Osteoblast (primary cell): ENCODE data around the gene DAG1. TPM values are rescaled to one million over a fixed set of nuclear protein-coding genes. Genes with fewer than 3 reads are reported as not detected.
A peak's percentile ranks its signal among the peaks of the same experiment; 100 is the strongest.

Source experiments
- DNase-seq: peaks from one replicate; pipeline ENCODE4 v3.0.0; 2011; ENCODE audit warnings: low spot score, mixed read lengths; ENCODE audit not compliant: insufficient read length; ENCODE audit errors: missing footprints
- H2AFZ ChIP-seq: 2 replicates; pipeline ENCODE4 v1.6.0; 2011; ENCODE audit warnings: mild to moderate bottlenecking, low read length
- H3K27ac ChIP-seq: 2 replicates; pipeline ENCODE4 v1.5.1; 2011; ENCODE audit warnings: mild to moderate bottlenecking, low read depth, low read length, moderate library complexity
- H3K27me3 ChIP-seq: 2 replicates; pipeline ENCODE4 v1.6.0; 2012; ENCODE audit warnings: mild to moderate bottlenecking, control low read depth, inconsistent platforms, low read length, moderate library complexity; ENCODE audit not compliant: insufficient read depth
- H3K36me3 ChIP-seq: 2 replicates; pipeline ENCODE4 v1.5.1; 2011; ENCODE audit warnings: mild to moderate bottlenecking, low read length, control low read depth, moderate library complexity; ENCODE audit not compliant: insufficient read depth
- H3K4me1 ChIP-seq: 2 replicates; pipeline ENCODE4 v1.5.1; 2011; ENCODE audit warnings: mild to moderate bottlenecking, low read length, control low read depth, moderate library complexity; ENCODE audit not compliant: insufficient read depth
- H3K4me2 ChIP-seq: 2 replicates; pipeline ENCODE4 v1.6.0; 2011; ENCODE audit warnings: mild to moderate bottlenecking, low read length; ENCODE audit not compliant: insufficient read depth
- H3K4me3 ChIP-seq: fragments of 200-600 bp; sonication (generic); 3 replicates; pipeline ENCODE4 v1.5.1; 2012; ENCODE audit warnings: mild to moderate bottlenecking, low read length, inconsistent platforms; ENCODE audit not compliant: insufficient read depth
- H3K79me2 ChIP-seq: 2 replicates; pipeline ENCODE4 v1.6.0; 2012; ENCODE audit warnings: mild to moderate bottlenecking, low read length, control low read depth, inconsistent platforms; ENCODE audit not compliant: insufficient read depth
- H3K9me3 ChIP-seq: 2 replicates; pipeline ENCODE4 v1.5.1; 2011; ENCODE audit warnings: low read depth, low read length, control low read depth
- H4K20me1 ChIP-seq: 2 replicates; pipeline ENCODE4 v1.6.0; 2012; ENCODE audit warnings: mild to moderate bottlenecking, low read length, control low read depth; ENCODE audit not compliant: insufficient read depth
- CTCF ChIP-seq: IDR thresholded peaks from 2 replicates; pipeline ENCODE4 v1.5.1; 2011; ENCODE audit warnings: mild to moderate bottlenecking, low read depth, low read length, moderate library complexity; ENCODE audit errors: extremely low read depth
- total RNA-seq: library from RNA; depleted of rRNA; stranded (reverse); fragments of >200 nt; gene quantifications from 2 replicates; pipeline ENCODE4 v1.2.3, GENCODE V29; 2012

The DAG1 gene
- total RNA-seq, 1 donor: 55.4 TPM

GRCh38 chr3:49530701-49531100 is 60.6 kb downstream of the DAG1 start:
- H4K20me1 ChIP-seq: no peaks in the 10 kb centered on the region
- H3K4me1 ChIP-seq: peaks cover 2% of the 10 kb centered on the region
- H3K9me3 ChIP-seq: no peaks in the 10 kb centered on the region
- no peak overlapping the region for H3K27ac ChIP-seq
- no peak overlapping the region for H2AFZ ChIP-seq
- no peak overlapping the region for H3K4me2 ChIP-seq
- no peak for TF ChIP-seq CTCF
- peak; percentile 62 for DNase-seq
- no peak overlapping the region for H3K4me3 ChIP-seq
- H3K27me3 ChIP-seq: no peaks in the 10 kb centered on the region
- no peaks in the 10 kb centered on the region for H3K79me2 ChIP-seq
- peaks cover 10% of the 10 kb centered on the region for H3K36me3 ChIP-seq

- H3K9me3 ChIP-seq: no peaks in the 10 kb centered on the region
- H3K4me1 ChIP-seq: peaks cover 7% of the 10 kb centered on the region
- no peaks in the 10 kb centered on the region for H3K27me3 ChIP-seq
- no peak overlapping the region for H3K4me3 ChIP-seq
- no peaks in the 10 kb centered on the region for H4K20me1 ChIP-seq
- H2AFZ ChIP-seq: no peak overlapping the region
- TF ChIP-seq CTCF: no peak
- H3K36me3 ChIP-seq: peaks cover 10% of the 10 kb centered on the region
- DNase-seq: no peak
- no peaks in the 10 kb centered on the region for H3K79me2 ChIP-seq
- no peak overlapping the region for H3K27ac ChIP-seq
- H3K4me2 ChIP-seq: no peak overlapping the region
Measured at GRCh38 chr3:49531218-49531617, 61.2 kb downstream of the DAG1 start.

- TF ChIP-seq CTCF: no peak
- H3K9me3 ChIP-seq: no peaks in the 10 kb centered on the region
- H3K27ac ChIP-seq: no peak overlapping the region
- H4K20me1 ChIP-seq: no peaks in the 10 kb centered on the region
- peak; percentile 53 for DNase-seq
- H2AFZ ChIP-seq: no peak overlapping the region
- no peaks in the 10 kb centered on the region for H3K79me2 ChIP-seq
- peaks cover 10% of the 10 kb centered on the region for H3K4me1 ChIP-seq
- H3K4me3 ChIP-seq: no peak overlapping the region
- no peaks in the 10 kb centered on the region for H3K27me3 ChIP-seq
- no peak overlapping the region for H3K4me2 ChIP-seq
- H3K36me3 ChIP-seq: peaks cover 10% of the 10 kb centered on the region
Measured at GRCh38 chr3:49531715-49532114, 61.6 kb downstream of the DAG1 start.

GRCh38 chr3:49533031-49533430 is 63.0 kb downstream of the DAG1 start:
- Histone ChIP-seq H3K4me2 (no peak overlapping the region), H4K20me1 (no peaks in the 10 kb centered on the region), H3K4me1 (peaks cover 10% of the 10 kb centered on the region), H3K4me3 (no peak overlapping the region), H3K79me2 (no peaks in the 10 kb centered on the region), H3K36me3 (peaks cover 10% of the 10 kb centered on the region), H3K27me3 (no peaks in the 10 kb centered on the region), H2AFZ (no peak overlapping the region), H3K27ac (no peak overlapping the region), H3K9me3 (no peaks in the 10 kb centered on the region)
- no peak for DNase-seq
- no peak for TF ChIP-seq CTCF
